GM18951 (cell line): ENCODE measurements around the gene IL6R.

ENCODE experiments used
- POLR2A ChIP-seq: IDR thresholded peaks from 4 replicates; pipeline ENCODE4 v1.6.1; 2011; ENCODE audit warnings: mild to moderate bottlenecking; ENCODE audit not compliant: insufficient read length, insufficient read depth; ENCODE audit errors: extremely low read depth
- in situ Hi-C: fragments of 300-500 bp; cut with MboI; formaldehyde crosslinking; loops from one replicate; pipeline ENCODE4 v1.12.0; 2022; ENCODE audit warnings: low sequenced_read_pairs, mixed read lengths, inconsistent platforms; ENCODE audit not compliant: unreplicated experiment

Gene IL6R

DNA sequence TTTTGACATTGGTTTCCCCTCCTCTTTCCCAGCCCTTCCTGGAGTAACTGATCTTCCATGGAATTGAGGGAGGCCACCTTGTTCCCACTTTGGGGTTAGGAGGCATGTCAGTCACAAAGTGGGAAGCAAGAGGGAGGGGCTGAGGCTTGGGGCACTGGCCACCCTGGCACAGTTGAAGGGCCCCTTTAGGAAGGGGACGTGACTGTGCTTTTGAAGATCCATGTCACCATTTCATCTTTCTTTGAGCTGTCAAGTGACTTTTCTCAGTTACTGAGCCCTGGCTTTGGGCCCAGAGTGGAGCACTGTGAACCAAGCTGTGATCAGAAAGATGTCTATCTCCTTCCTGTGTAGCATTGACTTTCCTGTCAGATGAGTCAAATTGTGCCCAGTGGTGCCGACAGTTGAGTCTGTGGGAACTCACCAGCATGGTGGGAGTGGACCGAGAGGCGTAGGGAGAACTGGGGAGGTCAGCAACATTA is 58.4 kb downstream of the IL6R start:
- no peak for TF ChIP-seq POLR2A
- in situ Hi-C loops, result no loop called here

DNA sequence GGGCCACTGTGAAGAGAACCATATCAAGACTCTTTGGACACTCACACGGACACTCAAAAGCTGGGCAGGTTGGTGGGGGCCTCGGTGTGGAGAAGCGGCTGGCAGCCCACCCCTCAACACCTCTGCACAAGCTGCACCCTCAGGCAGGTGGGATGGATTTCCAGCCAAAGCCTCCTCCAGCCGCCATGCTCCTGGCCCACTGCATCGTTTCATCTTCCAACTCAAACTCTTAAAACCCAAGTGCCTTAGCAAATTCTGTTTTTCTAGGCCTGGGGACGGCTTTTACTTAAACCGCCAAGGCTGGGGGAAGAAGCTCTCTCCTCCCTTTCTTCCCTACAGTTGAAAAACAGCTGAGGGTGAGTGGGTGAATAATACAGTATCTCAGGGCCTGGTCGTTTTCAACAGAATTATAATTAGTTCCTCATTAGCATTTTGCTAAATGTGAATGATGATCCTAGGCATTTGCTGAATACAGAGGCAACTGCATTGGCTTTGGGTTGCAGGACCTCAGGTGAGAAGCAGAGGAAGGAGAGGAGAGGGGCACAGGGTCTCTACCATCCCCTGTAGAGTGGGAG is 60.6 kb downstream of the IL6R start:
- in situ Hi-C loops, result no loop called here
- no peak for TF ChIP-seq POLR2A

DNA sequence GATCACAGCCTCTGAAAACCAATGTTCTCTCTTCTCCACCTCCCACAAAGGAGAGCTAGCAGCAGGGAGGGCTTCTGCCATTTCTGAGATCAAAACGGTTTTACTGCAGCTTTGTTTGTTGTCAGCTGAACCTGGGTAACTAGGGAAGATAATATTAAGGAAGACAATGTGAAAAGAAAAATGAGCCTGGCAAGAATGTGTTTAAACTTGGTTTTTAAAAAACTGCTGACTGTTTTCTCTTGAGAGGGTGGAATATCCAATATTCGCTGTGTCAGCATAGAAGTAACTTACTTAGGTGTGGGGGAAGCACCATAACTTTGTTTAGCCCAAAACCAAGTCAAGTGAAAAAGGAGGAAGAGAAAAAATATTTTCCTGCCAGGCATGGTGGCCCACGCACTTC is 61.1 kb downstream of the IL6R start:
- TF ChIP-seq POLR2A, result no peak
- in situ Hi-C loops, result no loop called here

DNA sequence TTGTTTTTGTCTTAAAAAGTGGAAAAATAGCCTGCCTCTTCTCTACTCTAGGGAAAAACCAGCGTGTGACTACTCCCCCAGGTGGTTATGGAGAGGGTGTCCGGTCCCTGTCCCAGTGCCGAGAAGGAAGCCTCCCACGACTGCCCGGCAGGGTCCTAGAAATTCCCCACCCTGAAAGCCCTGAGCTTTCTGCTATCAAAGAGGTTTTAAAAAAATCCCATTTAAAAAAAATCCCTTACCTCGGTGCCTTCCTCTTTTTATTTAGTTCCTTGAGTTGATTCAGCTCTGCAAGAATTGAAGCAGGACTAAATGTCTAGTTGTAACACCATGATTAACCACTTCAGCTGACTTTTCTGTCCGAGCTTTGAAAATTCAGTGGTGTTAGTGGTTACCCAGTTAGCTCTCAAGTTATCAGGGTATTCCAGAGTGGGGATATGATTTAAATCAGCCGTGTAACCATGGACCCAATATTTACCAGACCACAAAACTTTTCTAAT is 61.8 kb downstream of the IL6R start:
- TF ChIP-seq POLR2A, result no peak
- in situ Hi-C loops, result no loop called here

DNA sequence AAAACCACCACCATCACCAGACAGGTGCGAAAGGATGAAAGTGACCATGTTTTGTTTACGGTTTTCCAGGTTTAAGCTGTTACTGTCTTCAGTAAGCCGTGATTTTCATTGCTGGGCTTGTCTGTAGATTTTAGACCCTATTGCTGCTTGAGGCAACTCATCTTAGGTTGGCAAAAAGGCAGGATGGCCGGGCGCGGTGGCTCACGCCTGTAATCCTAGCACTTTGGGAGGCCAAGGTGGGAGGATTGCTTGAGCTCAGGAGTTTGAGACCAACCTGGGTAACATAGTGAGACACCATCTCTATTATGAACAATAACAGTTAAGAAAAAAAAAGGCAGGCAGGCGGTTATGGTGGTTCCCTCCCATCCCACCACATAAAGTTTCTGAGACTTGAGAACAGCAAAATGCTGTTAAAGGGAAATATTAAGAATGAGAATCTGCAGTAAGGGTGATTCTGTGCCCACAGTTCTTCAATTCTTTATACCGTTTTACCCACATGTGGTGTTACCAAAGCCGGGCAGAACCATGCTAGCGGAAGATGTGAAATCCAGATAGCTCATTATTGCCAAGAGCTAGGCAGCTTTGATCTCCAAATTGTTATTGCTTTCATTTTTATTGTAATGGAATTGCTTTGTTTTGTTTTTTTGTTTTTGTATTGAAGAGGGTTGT is 62.4 kb downstream of the IL6R start:
- TF ChIP-seq POLR2A, result no peak
- in situ Hi-C loops, result no loop called here

DNA sequence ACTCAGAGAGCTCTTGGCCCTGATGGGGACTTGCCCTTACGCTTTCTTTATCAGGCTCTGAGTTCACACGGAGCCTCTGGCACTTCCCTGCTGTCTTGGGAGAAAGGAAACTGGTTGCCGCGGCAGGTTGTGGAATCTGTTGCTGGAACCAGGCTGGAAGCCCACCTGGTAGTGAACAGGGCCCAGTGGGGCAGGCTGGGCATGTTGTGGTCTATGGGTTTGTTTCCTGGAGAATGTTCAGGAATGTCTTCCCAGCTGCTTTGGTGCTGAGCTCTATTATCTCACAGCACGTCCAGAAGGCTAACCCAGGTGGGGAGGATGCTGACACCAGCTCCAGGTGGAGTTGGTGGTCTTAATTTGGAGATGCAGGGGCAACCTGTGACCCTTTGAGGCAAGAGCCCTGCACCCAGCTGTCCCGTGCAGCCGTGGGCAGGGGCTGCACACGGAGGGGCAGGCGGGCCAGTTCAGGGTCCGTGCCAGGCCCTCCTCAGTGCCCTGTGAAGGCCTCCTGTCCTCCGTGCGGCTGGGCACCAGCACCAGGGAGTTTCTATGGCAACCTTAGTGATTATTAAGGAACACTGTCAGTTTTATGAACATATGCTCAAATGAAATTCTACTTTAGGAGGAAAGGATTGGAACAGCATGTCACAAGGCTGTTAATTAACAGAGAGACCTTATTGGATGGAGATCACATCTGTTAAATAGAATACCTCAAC is 63.5 kb downstream of the IL6R start:
- TF ChIP-seq POLR2A, result no peak
- in situ Hi-C loops, result no loop called here

DNA sequence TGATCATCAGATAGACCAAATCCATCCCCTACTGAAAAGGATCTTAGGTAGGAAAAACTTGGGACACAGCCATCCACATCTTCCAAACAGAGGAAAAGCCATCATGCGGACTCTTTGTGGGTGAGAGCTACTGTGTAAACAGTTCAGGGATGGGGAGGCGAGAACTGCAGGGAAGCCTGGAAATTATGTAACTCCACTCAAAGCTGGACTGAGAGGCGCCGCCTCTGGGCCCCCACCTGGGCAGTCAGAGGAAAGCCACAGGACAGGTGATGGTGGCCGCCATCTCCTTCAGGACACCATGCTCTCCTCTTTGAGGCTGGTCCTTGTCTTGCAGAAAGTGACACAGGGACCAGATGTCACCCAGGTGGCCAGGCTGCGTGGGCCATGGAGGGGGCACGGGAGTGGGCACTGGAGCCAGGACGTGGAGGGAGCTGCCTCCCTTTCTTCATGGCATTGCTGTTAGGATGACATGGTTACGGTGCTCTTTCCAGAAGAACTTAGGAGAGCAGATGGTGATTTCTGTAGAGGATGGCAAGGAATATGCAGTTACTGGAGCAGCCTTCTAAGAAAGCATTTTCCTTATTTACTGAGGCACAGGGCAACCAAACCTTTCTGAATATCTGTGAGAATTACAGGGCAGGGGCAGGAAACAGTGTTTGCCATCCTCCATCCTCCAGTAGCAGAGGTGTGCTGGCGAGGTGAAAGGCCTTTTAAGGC is 64.9 kb downstream of the IL6R start:
- TF ChIP-seq POLR2A, result no peak
- in situ Hi-C loops, result no loop called here

DNA sequence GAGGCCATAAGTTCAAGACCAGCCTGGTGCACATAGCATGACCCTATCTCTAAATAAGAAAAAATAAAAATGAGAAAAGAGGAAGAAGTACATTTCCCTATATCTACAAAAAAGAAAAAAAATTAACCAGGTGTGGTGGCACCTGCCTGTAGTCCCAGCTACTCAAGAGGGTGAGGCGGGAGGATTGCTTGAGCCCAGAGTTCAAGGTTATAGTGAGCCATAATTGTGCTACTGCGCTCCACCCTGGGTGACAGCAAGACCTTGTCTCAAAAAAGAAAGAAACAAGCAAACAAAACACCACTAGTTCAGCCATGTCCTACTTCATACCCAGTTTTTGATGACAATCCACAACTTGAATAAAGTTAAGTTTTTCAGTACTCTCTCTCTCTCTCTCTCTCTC is 66.2 kb downstream of the IL6R start:
- no peak for TF ChIP-seq POLR2A
- in situ Hi-C loops, result no loop called here

DNA sequence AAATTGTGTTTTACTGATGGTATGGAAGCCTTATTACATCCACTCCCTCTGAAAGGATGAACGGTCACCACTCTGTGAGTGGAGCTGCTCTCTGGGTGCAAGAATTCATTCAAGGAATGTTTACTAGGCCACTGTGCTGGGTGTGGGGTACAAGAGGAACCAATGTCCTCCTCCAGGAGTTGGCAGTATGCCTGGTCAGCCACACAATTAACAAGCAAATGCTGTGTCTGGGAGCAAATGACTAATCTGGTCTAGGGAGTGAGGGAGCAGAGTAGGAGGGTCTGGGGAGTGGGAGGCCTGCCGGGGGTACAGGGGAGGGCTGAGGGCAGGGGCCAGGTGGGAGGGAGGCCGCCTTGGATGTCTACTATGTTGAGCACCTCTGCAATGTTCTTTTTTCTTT is 69.7 kb downstream of the IL6R start:
- in situ Hi-C loops, result no loop called here

DNA sequence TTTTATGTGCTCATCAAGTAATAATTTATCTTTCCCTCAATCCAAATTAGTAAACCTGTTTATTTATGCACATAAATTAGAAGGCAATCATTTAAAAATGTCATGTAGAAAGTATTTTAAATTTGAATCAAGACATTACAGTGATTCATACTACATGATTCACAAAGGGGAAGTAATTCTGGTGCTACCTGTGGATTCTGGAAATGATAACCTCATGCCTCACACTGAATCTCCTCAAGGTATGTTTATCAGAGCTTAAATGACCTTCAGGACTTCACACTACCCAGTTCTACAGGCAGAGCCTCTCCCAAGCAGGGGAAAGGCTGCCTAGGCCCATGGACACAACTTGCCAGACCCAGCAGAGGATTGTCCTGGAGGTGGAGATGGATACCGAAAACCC is 71.6 kb downstream of the IL6R start:
- in situ Hi-C loops, result no loop called here

More for the DNA sequence above, 69.7 kb downstream of the IL6R start:
- TF ChIP-seq POLR2A, result no peak

DNA sequence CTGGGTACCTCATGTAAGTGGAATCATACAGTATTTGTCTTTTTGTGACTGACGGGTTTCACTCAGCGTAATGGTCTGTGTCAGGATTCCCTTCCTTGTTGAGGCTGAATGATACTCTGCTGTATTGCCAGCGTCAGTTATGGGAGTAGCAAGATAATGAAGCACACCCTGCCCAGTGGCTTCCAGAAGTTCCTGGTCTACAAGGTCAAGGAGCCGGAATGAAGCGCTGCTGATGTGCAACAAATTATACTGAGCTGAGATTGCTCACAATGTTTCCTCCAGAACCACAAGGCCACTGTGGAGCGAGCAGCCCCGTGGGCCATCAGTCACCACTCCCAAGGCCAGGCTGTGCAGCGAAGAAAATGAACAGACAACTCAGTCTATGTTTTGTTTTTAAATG is 72.9 kb downstream of the IL6R start:
- in situ Hi-C loops, result no loop called here

More for the DNA sequence above, 71.6 kb downstream of the IL6R start:
- TF ChIP-seq POLR2A, result no peak

DNA sequence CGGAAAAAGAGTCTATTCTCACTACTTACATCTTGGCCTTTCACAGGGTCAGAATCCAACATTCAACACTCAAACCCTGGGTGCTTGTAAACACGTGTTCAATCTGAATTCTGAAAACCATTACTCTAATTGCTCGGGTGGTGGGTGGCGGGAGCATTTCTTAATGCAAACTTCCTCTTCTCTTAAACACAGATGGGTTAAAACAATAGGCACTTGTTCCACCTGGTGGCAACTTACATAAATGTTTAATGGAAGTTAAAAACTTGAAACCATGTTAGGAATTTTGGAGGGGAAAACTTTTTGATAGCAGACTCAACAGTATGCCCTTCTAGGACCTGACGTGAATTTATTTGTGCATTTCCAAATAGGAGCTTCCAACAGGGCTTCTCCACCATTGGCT is 73.5 kb downstream of the IL6R start:
- in situ Hi-C loops, result no loop called here
- no peak for TF ChIP-seq POLR2A

More for the DNA sequence above, 72.9 kb downstream of the IL6R start:
- no peak for TF ChIP-seq POLR2A

DNA sequence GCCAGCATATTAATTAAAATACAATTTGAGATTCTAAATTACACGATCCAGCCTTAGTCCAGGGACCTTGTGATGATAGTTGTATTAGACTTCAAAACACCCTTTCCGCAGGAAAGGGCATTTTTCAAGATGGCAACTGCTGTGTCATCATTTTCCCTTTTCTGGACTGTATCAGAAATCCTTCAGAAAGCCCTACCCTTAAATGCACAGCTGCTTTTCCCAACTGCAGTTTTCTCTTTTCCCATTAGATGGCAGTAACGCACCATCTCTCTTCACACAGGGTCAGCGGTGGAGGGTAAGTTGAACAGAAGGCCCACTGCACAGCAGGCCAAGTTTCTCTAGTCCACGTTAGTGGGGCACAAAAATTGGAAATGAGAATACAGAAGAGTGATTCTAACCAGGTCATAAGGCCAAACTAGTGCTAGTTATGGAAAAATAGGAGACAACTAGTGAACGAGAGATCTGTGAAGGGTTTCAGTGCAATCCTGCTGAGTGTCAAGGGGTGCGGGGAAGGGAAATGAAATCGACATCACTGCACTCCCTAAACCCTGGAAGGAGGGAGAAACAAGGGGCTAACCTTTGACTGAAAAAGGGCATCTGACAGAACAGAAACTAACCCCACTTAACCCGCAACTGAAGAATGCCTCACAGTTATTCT is 74.8 kb downstream of the IL6R start:
- TF ChIP-seq POLR2A, result no peak
- in situ Hi-C loops, result no loop called here
